GM12875 (cell line): ENCODE data around the gene KDM3B.

ENCODE experiments used
- H3K4me3 ChIP-seq: one replicate; pipeline ENCODE4 v1.5.1; 2011; ENCODE audit warnings: low read depth, low read length, control low read depth
- TF ChIP-seq, protein P1 (sequence below): IDR thresholded peaks from 2 replicates; pipeline ENCODE4 v1.5.1; 2011; ENCODE audit warnings: low read depth, mild to moderate bottlenecking, control low read depth, inconsistent platforms, low read length, moderate library complexity, borderline replicate concordance; ENCODE audit not compliant: insufficient read depth

KDM3B gene

DNA sequence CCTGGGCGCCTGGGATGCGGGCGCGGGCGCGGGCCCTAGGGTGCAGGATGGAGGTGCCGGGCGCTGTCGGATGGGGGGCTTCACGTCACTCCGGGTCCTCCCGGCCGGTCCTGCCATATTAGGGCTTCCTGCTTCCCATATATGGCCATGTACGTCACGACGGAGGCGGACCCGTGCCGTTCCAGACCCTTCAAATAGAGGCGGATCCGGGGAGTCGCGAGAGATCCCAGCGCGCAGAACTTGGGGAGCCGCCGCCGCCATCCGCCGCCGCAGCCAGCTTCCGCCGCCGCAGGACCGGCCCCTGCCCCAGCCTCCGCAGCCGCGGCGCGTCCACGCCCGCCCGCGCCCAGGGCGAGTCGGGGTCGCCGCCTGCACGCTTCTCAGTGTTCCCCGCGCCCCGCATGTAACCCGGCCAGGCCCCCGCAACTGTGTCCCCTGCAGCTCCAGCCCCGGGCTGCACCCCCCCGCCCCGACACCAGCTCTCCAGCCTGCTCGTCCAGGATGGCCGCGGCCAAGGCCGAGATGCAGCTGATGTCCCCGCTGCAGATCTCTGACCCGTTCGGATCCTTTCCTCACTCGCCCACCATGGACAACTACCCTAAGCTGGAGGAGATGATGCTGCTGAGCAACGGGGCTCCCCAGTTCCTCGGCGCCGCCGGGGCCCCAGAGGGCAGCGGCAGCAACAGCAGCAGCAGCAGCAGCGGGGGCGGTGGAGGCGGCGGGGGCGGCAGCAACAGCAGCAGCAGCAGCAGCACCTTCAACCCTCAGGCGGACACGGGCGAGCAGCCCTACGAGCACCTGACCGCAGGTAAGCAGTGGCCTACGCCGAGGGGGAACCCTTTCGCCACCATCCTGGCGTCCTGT, 113.0 kb downstream of the KDM3B start, which contains the start of gene EGR1:
EGR1 (plus strand) TSS at position 219 of the 864 bp plus-strand sequence; CDS start at position 502, 283 bp downstream.
- peak within 1 kb of the TSS; percentile 89 for H3K4me3 ChIP-seq
- TF ChIP-seq, protein P1, sequence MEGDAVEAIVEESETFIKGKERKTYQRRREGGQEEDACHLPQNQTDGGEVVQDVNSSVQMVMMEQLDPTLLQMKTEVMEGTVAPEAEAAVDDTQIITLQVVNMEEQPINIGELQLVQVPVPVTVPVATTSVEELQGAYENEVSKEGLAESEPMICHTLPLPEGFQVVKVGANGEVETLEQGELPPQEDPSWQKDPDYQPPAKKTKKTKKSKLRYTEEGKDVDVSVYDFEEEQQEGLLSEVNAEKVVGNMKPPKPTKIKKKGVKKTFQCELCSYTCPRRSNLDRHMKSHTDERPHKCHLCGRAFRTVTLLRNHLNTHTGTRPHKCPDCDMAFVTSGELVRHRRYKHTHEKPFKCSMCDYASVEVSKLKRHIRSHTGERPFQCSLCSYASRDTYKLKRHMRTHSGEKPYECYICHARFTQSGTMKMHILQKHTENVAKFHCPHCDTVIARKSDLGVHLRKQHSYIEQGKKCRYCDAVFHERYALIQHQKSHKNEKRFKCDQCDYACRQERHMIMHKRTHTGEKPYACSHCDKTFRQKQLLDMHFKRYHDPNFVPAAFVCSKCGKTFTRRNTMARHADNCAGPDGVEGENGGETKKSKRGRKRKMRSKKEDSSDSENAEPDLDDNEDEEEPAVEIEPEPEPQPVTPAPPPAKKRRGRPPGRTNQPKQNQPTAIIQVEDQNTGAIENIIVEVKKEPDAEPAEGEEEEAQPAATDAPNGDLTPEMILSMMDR = no peak; the same call in 1 of the 2 replicates

DNA sequence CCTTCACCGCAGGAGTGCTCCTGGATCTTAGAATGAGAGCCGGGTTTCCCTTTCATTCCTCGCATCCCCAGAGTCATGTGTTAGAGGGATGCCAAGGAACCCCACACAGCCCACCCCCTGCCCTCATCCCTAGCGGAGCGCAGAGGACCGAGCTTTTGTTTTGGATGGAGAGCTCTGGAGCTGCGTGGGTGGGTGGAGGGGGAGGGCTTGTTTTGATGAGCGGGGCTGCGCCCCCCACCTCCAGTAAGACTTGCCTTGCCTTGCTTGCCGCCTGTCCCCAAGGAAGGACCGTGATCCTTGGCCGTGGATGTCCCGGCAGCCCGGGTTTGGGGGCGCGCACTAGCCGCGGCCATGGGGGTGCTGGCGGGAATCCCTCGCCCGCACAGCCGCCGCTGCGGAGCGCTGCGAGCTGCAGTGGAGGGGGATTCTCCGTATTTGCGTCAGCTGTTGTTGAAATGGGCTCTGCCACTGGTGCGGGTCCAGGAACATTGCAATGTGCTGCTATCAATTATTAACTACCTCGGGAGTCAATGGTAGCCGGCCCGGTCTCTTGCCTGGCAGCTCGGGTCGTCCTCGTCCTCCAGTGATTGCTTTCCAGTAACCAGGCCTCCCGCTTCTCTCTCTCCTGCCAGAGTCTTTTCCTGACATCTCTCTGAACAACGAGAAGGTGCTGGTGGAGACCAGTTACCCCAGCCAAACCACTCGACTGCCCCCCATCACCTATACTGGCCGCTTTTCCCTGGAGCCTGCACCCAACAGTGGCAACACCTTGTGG, 113.8 kb downstream of the KDM3B start:
- peak overlapping the region; percentile 89 for H3K4me3 ChIP-seq
- TF ChIP-seq, protein P1 = no peak

DNA sequence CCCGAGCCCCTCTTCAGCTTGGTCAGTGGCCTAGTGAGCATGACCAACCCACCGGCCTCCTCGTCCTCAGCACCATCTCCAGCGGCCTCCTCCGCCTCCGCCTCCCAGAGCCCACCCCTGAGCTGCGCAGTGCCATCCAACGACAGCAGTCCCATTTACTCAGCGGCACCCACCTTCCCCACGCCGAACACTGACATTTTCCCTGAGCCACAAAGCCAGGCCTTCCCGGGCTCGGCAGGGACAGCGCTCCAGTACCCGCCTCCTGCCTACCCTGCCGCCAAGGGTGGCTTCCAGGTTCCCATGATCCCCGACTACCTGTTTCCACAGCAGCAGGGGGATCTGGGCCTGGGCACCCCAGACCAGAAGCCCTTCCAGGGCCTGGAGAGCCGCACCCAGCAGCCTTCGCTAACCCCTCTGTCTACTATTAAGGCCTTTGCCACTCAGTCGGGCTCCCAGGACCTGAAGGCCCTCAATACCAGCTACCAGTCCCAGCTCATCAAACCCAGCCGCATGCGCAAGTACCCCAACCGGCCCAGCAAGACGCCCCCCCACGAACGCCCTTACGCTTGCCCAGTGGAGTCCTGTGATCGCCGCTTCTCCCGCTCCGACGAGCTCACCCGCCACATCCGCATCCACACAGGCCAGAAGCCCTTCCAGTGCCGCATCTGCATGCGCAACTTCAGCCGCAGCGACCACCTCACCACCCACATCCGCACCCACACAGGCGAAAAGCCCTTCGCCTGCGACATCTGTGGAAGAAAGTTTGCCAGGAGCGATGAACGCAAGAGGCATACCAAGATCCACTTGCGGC, 114.6 kb downstream of the KDM3B start:
- no peak overlapping the region for H3K4me3 ChIP-seq
- TF ChIP-seq, protein P1 = no peak

DNA sequence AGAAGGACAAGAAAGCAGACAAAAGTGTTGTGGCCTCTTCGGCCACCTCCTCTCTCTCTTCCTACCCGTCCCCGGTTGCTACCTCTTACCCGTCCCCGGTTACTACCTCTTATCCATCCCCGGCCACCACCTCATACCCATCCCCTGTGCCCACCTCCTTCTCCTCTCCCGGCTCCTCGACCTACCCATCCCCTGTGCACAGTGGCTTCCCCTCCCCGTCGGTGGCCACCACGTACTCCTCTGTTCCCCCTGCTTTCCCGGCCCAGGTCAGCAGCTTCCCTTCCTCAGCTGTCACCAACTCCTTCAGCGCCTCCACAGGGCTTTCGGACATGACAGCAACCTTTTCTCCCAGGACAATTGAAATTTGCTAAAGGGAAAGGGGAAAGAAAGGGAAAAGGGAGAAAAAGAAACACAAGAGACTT, 115.2 kb downstream of the KDM3B start:
- H3K4me3 ChIP-seq = no peak overlapping the region
- TF ChIP-seq, protein P1 = no peak

DNA sequence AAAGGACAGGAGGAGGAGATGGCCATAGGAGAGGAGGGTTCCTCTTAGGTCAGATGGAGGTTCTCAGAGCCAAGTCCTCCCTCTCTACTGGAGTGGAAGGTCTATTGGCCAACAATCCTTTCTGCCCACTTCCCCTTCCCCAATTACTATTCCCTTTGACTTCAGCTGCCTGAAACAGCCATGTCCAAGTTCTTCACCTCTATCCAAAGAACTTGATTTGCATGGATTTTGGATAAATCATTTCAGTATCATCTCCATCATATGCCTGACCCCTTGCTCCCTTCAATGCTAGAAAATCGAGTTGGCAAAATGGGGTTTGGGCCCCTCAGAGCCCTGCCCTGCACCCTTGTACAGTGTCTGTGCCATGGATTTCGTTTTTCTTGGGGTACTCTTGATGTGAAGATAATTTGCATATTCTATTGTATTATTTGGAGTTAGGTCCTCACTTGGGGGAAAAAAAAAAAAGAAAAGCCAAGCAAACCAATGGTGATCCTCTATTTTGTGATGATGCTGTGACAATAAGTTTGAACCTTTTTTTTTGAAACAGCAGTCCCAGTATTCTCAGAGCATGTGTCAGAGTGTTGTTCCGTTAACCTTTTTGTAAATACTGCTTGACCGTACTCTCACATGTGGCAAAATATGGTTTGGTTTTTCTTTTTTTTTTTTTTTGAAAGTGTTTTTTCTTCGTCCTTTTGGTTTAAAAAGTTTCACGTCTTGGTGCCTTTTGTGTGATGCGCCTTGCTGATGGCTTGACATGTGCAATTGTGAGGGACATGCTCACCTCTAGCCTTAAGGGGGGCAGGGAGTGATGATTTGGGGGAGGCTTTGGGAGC, 115.9 kb downstream of the KDM3B start:
- no peak overlapping the region for H3K4me3 ChIP-seq
- TF ChIP-seq, protein P1 = no peak

DNA sequence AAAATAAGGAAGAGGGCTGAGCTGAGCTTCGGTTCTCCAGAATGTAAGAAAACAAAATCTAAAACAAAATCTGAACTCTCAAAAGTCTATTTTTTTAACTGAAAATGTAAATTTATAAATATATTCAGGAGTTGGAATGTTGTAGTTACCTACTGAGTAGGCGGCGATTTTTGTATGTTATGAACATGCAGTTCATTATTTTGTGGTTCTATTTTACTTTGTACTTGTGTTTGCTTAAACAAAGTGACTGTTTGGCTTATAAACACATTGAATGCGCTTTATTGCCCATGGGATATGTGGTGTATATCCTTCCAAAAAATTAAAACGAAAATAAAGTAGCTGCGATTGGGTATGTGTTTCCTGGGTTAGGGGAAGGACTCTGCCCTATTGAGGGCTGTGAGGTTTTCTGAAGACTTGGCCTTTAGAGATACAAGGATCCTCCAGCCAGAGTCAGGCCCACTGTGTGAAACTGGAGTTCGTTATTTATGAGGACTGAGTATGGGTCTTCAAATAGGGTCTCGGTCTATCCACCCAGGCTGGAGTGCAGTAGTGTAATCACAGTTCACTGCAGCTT, 116.6 kb downstream of the KDM3B start:
- TF ChIP-seq, protein P1 = no peak
- H3K4me3 ChIP-seq = no peak overlapping the region
